HG02870 (cell line): ENCODE data around the gene LDLRAD4.
A peak's percentile ranks its signal among the peaks of the same experiment; 100 is the strongest.

Source experiments
- ATAC-seq: cut with Tn5 transposase; IDR thresholded peaks from one replicate; pipeline ENCODE4 v1.9.1; 2021; ENCODE audit warnings: mild to moderate bottlenecking, moderate library complexity; ENCODE audit not compliant: unreplicated experiment

LDLRAD4 gene

GRCh38 chr18:13541621-13542519 lies 323.3 kb downstream of the LDLRAD4 start:
- no peak for ATAC-seq

- no peak for ATAC-seq
Observed at GRCh38 chr18:13542520-13542847, 323.9 kb downstream of the LDLRAD4 start.

GRCh38 chr18:13543144-13543543 lies 324.6 kb downstream of the LDLRAD4 start:
- ATAC-seq = no peak

GRCh38 chr18:13543811-13544732 lies 325.5 kb downstream of the LDLRAD4 start:
- no peak for ATAC-seq

- ATAC-seq = no peak
Observed at GRCh38 chr18:13544953-13545352, 326.4 kb downstream of the LDLRAD4 start.

- ATAC-seq = no peak
Observed at GRCh38 chr18:13545514-13545913, 327.0 kb downstream of the LDLRAD4 start.

- ATAC-seq = no peak
Observed at GRCh38 chr18:13545955-13546354, 327.4 kb downstream of the LDLRAD4 start.

GRCh38 chr18:13546638-13547037 lies 328.1 kb downstream of the LDLRAD4 start:
- ATAC-seq = no peak

- ATAC-seq = no peak
Observed at GRCh38 chr18:13547347-13547746, 328.8 kb downstream of the LDLRAD4 start.

GRCh38 chr18:13548106-13548819 lies 329.7 kb downstream of the LDLRAD4 start:
- no peak for ATAC-seq

- ATAC-seq = peak; percentile 85
Observed at GRCh38 chr18:13548966-13549879, 330.7 kb downstream of the LDLRAD4 start.

- ATAC-seq = no peak
Observed at GRCh38 chr18:13549880-13550232, 331.3 kb downstream of the LDLRAD4 start.

GRCh38 chr18:13550418-13551304 lies 332.1 kb downstream of the LDLRAD4 start:
- no peak for ATAC-seq

GRCh38 chr18:13551305-13551603 lies 332.7 kb downstream of the LDLRAD4 start:
- no peak for ATAC-seq

- ATAC-seq = no peak
Observed at GRCh38 chr18:13551841-13552733, 333.5 kb downstream of the LDLRAD4 start.

- no peak for ATAC-seq
Observed at GRCh38 chr18:13553449-13553848, 334.9 kb downstream of the LDLRAD4 start.

- no peak for ATAC-seq
Observed at GRCh38 chr18:13555192-13555591, 336.6 kb downstream of the LDLRAD4 start.

- ATAC-seq = no peak
Observed at GRCh38 chr18:13555865-13556264, 337.3 kb downstream of the LDLRAD4 start.
